Naive thymus-derived CD4-positive, alpha-beta T cell (primary cell): ENCODE data around the gene CETN3. TPM values are rescaled to one million over a fixed set of nuclear protein-coding genes. Genes with fewer than 3 reads are reported as not detected.

Experiments
- ATAC-seq: fragments of 150-1000 bp; cut with Tn5 transposase; 2 replicates; pipeline ENCODE4 v1.10.0; 2021; ENCODE audit warnings: mild to moderate bottlenecking, moderate library complexity
- CTCF ChIA-PET: fragments of 350-600 bp; sonication (Branson Sonifier 250); formaldehyde crosslinking; loops from one replicate; lab custom pipeline; 2021; ENCODE audit warnings: antibody characterized with exemption; lab: Charles Lee
- POLR2A ChIA-PET: fragments of 350-600 bp; sonication (Branson Sonifier 250); formaldehyde crosslinking; loops from one replicate; lab custom pipeline; 2021; ENCODE audit warnings: antibody characterized with exemption, inconsistent platforms; lab: Charles Lee
- DNase-seq, 9 donors: peaks; one replicate each; pipeline versions ENCODE4 v3.0.0 to v3.0.0-alpha.2; 2020 to 2022; ENCODE audit warnings: mixed read lengths in 1 of 9
- H3K27ac ChIP-seq: one replicate; pipeline ENCODE4 v1.7.0; 2013; ENCODE audit warnings: mild to moderate bottlenecking, low read depth, low read length, moderate library complexity
- H3K27me3 ChIP-seq, 2 donors: one replicate each; pipeline ENCODE4 v1.7.0; 2013; ENCODE audit warnings: low read length in 2 of 2, mild to moderate bottlenecking in 2 of 2, moderate library complexity in 2 of 2; ENCODE audit not compliant: control insufficient read depth in 2 of 2, insufficient read depth in 2 of 2
- H3K36me3 ChIP-seq, 3 experiments: 1 replicate in 2 of 3; 2 replicates in 1 of 3; pipeline ENCODE4 v1.7.0; 2013; ENCODE audit warnings: low read length in 3 of 3, mild to moderate bottlenecking in 3 of 3, moderate library complexity in 1 of 3; ENCODE audit not compliant: insufficient read depth in 3 of 3, control insufficient read depth in 2 of 3
- H3K4me1 ChIP-seq, 2 donors: one replicate each; pipeline ENCODE4 v1.7.0; 2013; ENCODE audit warnings: low read length in 2 of 2, mild to moderate bottlenecking in 2 of 2, moderate library complexity in 1 of 2; ENCODE audit not compliant: control insufficient read depth in 2 of 2, insufficient read depth in 2 of 2
- H3K4me3 ChIP-seq: 2 replicates; pipeline ENCODE4 v1.7.0; 2013; ENCODE audit warnings: mild to moderate bottlenecking, low read length
- H3K9me3 ChIP-seq, 3 experiments: 1 replicate in 2 of 3; 2 replicates in 1 of 3; pipeline ENCODE4 v1.7.0; 2013; ENCODE audit warnings: low read length in 3 of 3; ENCODE audit not compliant: control insufficient read depth in 2 of 3
- H3K27ac Mint-ChIP-seq, 9 donors: one replicate each; pipeline ENCODE4 v1.8.0; 2020 to 2022; ENCODE audit warnings: mixed read lengths in 9 of 9, mild to moderate bottlenecking in 8 of 9, moderate library complexity in 5 of 9, inconsistent platforms in 2 of 9
- H3K27me3 Mint-ChIP-seq, 5 donors: one replicate each; pipeline ENCODE4 v1.8.0; 2021 to 2022; ENCODE audit warnings: mixed read lengths in 5 of 5, mild to moderate bottlenecking in 1 of 5
- H3K36me3 Mint-ChIP-seq, 5 donors: one replicate each; pipeline ENCODE4 v1.8.0; 2020 to 2022; ENCODE audit warnings: mixed read lengths in 5 of 5, mild to moderate bottlenecking in 3 of 5, inconsistent platforms in 1 of 5
- H3K4me1 Mint-ChIP-seq, 7 donors: one replicate each; pipeline ENCODE4 v1.8.0; 2020 to 2022; ENCODE audit warnings: mixed read lengths in 7 of 7, mild to moderate bottlenecking in 3 of 7, inconsistent platforms in 1 of 7
- H3K4me3 Mint-ChIP-seq, 10 donors: one replicate each; pipeline ENCODE4 v1.8.0; 2020 to 2022; ENCODE audit warnings: mild to moderate bottlenecking in 10 of 10, mixed read lengths in 10 of 10, moderate library complexity in 6 of 10, inconsistent platforms in 2 of 10
- H3K9me3 Mint-ChIP-seq, 11 donors: one replicate each; pipeline ENCODE4 v1.8.0; 2020 to 2022; ENCODE audit warnings: mixed read lengths in 11 of 11, mild to moderate bottlenecking in 4 of 11, inconsistent platforms in 1 of 11, moderate library complexity in 1 of 11
- intact Hi-C, 2 donors: fragments of 100-400 bp; cut with micrococcal nuclease; formaldehyde crosslinking; loops; one replicate each; pipeline ENCODE4 v1.15.1; 2023
- polyA plus RNA-seq, 2 donors: library from polyadenylated mRNA; unstranded; fragments of 300-500 nt; fragmentation: Illumina TruSeq; gene quantifications; one replicate each; pipeline ENCODE4 v1.2.3, GENCODE V29; 2021
- total RNA-seq, 6 experiments: library from RNA in 5 of 6; stranded (reverse) in 5 of 6; gene quantifications; 1 replicate in 5 of 6; 2 replicates in 1 of 6; pipeline ENCODE4 v1.2.3 and lab custom pipeline; 2021 to 2026

Gene CETN3
- total and polyA plus RNA-seq, 7 experiments from 2014 or later: 4.4 to 32.7 (median 26.0) TPM

DNA sequence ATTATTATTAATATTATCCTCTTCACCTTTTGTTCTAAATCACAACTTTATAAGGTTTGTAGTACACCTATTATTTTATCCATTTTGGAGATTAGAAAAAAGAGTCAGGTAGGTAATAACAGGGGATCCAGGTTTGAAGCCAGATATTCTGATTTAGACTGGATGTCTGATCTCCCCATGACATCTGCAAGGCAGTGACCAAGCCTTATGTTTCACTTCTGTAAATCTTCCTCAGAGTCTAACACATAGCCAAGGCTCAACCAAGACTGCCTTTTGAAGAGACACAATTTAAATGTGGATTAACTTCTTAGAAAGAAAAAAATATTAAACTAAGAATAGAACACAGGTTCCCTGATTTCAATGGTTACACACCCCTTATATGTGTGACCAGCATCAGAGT, 44.2 kb downstream of the CETN3 start:
- H3K9me3 Mint-ChIP-seq: peaks cover 0 to 13% (median 4%) of the 10 kb centered on the region in 11 donors
- no peak overlapping the region for H3K27ac Mint-ChIP-seq
- no peaks in the 10 kb centered on the region for H3K36me3 ChIP-seq
- ChIA-PET POLR2A (no interaction called here), CTCF (no interaction called here)
- intact Hi-C loops: no loop called here
- no peak overlapping the region for H3K4me3 ChIP-seq
- no peak overlapping the region for H3K4me3 Mint-ChIP-seq
- no peaks in the 10 kb centered on the region for H3K36me3 Mint-ChIP-seq
- no peaks in the 10 kb centered on the region for H3K9me3 ChIP-seq
- no peak overlapping the region for H3K27ac ChIP-seq
- H3K27me3 Mint-ChIP-seq: peaks cover 16 to 43% (median 25%) of the 10 kb centered on the region in 5 donors
- H3K4me1 Mint-ChIP-seq: no peaks in the 10 kb centered on the region
- ATAC-seq (no peak), DNase-seq (no peak)
- no peaks in the 10 kb centered on the region for H3K27me3 ChIP-seq
- no peaks in the 10 kb centered on the region for H3K4me1 ChIP-seq

DNA sequence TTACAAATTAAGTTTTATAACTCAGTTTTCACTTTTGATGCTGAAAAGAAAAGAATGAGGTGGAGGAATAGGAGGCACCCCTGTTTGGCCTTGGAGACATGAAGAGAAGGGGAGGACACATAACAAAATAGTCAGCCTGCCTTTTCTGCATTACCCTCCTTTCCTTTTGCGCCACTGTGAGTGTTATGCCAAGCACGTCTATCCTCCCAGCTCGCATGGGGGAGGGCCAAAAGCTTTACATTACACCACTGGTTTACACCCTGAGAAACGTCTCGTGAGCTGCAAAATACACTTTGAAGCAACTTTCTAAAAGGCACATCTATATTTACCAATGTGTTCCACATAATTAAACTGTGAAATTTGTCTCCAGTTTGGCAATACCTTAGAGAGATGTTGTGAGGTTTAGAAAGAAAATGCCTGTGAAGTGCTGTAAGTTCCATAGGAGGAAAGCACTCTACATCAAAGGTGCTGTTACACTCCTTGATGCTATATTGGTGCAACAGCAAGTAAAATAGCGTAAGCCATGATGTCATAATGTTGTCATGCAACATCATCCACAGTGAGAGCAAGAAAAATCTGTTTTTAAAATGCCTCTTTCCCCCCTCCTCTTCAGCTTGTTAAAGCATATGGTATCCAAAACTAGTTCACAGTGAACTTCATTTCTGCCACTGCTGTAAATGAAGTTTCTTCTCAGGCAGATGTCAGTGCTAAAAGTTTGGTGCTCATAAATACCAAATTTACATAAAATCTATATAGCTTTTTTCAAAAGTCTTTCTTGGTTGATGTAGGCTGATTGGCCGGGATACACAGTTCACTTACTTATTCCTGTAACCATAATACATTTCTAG, 50.3 kb downstream of the CETN3 start:
- Mint-ChIP-seq H3K27me3 (peaks cover 17 to 38% (median 25%) of the 10 kb centered on the region in 5 donors), H3K4me1 (no peaks in the 10 kb centered on the region), H3K9me3 (peaks cover 0 to 10% (median 0%) of the 10 kb centered on the region in 11 donors), H3K36me3 (no peaks in the 10 kb centered on the region), H3K4me3 (no peak overlapping the region), H3K27ac (no peak overlapping the region)
- ATAC-seq (no peak), DNase-seq (no peak)
- intact Hi-C loops: no loop called here
- no peaks in the 10 kb centered on the region for H3K36me3 ChIP-seq
- no peaks in the 10 kb centered on the region for H3K9me3 ChIP-seq
- ChIA-PET CTCF (interaction anchor here (1.5 kb wide), 1 partner anchor 26 kb away, joined by 4 read pairs; no protein-coding TSS in a partner anchor), POLR2A (no interaction called here)
- H3K4me1 ChIP-seq: no peaks in the 10 kb centered on the region
- H3K4me3 ChIP-seq: no peak overlapping the region
- no peak overlapping the region for H3K27ac ChIP-seq
- H3K27me3 ChIP-seq: no peaks in the 10 kb centered on the region

GRCh38 chr5:90356622-90357021, 52.9 kb downstream of the CETN3 start:
- Histone ChIP-seq H3K36me3 (no peaks in the 10 kb centered on the region), H3K27me3 (no peaks in the 10 kb centered on the region), H3K9me3 (no peaks in the 10 kb centered on the region), H3K4me1 (no peaks in the 10 kb centered on the region), H3K27ac (no peak overlapping the region), H3K4me3 (no peak overlapping the region)
- intact Hi-C loops: no loop called here
- Mint-ChIP-seq H3K27me3 (peaks cover 15 to 26% (median 19%) of the 10 kb centered on the region in 5 donors), H3K36me3 (no peaks in the 10 kb centered on the region), H3K4me1 (no peaks in the 10 kb centered on the region), H3K9me3 (peaks cover 0 to 10% (median 0%) of the 10 kb centered on the region in 11 donors), H3K27ac (no peak overlapping the region), H3K4me3 (no peak overlapping the region)
- no peak for ATAC-seq
- ChIA-PET CTCF (no interaction called here), POLR2A (no interaction called here)
- no peak for DNase-seq

- H3K36me3 ChIP-seq: no peaks in the 10 kb centered on the region
- Mint-ChIP-seq H3K27ac (no peak overlapping the region), H3K4me1 (no peaks in the 10 kb centered on the region), H3K4me3 (no peak overlapping the region), H3K36me3 (no peaks in the 10 kb centered on the region), H3K9me3 (peaks cover 0 to 10% (median 0%) of the 10 kb centered on the region in 11 donors), H3K27me3 (peaks cover 13 to 29% (median 16%) of the 10 kb centered on the region in 5 donors)
- no peaks in the 10 kb centered on the region for H3K9me3 ChIP-seq
- DNase-seq: no peak
- H3K27ac ChIP-seq: no peak overlapping the region
- ChIA-PET CTCF (no interaction called here), POLR2A (no interaction called here)
- intact Hi-C loops: no loop called here
- H3K4me1 ChIP-seq: no peaks in the 10 kb centered on the region
- H3K27me3 ChIP-seq: no peaks in the 10 kb centered on the region
- H3K4me3 ChIP-seq: no peak overlapping the region
- no peak for ATAC-seq
Observed at GRCh38 chr5:90356176-90356575, 53.4 kb downstream of the CETN3 start.

DNA sequence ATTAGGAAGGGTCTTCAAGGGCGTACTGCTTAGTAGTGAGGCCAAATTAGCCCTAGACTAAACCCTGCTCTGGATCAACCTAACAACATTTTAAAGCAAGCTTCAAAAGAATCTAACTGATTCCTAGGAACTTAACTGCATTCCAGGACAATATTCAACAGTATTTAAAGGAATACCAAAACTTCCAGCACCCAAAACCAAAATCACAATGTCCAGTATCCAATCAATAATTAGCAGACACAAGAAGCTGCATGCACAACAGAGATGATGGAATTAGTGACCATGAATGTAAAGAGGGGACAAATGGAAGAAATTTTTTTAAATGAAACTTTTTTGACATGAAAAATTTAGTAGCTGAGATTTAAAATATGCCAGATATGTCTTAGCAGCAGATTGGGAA, 53.9 kb downstream of the CETN3 start:
- ChIA-PET POLR2A (no interaction called here), CTCF (no interaction called here)
- H3K4me1 ChIP-seq: no peaks in the 10 kb centered on the region
- no peak overlapping the region for H3K4me3 ChIP-seq
- Mint-ChIP-seq H3K36me3 (no peaks in the 10 kb centered on the region), H3K27ac (no peak overlapping the region), H3K4me3 (no peak overlapping the region), H3K27me3 (peaks cover 9 to 27% (median 12%) of the 10 kb centered on the region in 5 donors), H3K4me1 (no peaks in the 10 kb centered on the region), H3K9me3 (peaks cover 0 to 10% (median 0%) of the 10 kb centered on the region in 11 donors)
- no peaks in the 10 kb centered on the region for H3K36me3 ChIP-seq
- intact Hi-C loops: no loop called here
- ATAC-seq: no peak
- H3K27ac ChIP-seq: no peak overlapping the region
- no peaks in the 10 kb centered on the region for H3K27me3 ChIP-seq
- H3K9me3 ChIP-seq: no peaks in the 10 kb centered on the region
- no peak for DNase-seq

DNA sequence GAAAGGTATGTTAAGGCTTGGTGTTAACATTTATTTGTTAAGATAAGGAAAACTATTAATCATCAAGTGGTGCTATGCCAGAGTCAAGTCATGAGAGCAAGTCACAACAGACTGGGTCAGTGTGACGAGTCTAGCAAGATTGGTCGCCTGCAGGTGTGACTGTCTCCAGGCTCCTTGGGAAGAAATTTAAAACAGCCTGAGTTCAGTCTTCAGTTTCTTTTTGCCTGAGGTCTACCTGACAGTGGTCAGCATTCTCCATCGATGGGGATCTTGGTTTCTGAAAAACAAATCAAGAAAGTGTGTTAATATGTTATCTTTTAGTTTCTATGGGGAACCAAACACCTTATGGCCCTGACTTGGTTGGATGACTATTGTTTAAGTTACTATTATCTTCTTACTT, 56.3 kb downstream of the CETN3 start:
- Histone ChIP-seq H3K4me3 (no peak overlapping the region), H3K27ac (no peak overlapping the region), H3K4me1 (no peaks in the 10 kb centered on the region), H3K9me3 (no peaks in the 10 kb centered on the region), H3K36me3 (no peaks in the 10 kb centered on the region), H3K27me3 (no peaks in the 10 kb centered on the region)
- ATAC-seq: no peak
- Mint-ChIP-seq H3K9me3 (peaks cover 0 to 10% (median 0%) of the 10 kb centered on the region in 11 donors), H3K4me3 (no peak overlapping the region), H3K4me1 (no peaks in the 10 kb centered on the region), H3K36me3 (no peaks in the 10 kb centered on the region), H3K27me3 (peaks cover 0 to 29% (median 17%) of the 10 kb centered on the region in 5 donors), H3K27ac (no peak overlapping the region)
- ChIA-PET CTCF (no interaction called here), POLR2A (no interaction called here)
- no peak for DNase-seq
- intact Hi-C loops: no loop called here

- Histone ChIP-seq H3K36me3 (no peaks in the 10 kb centered on the region), H3K4me3 (no peak overlapping the region), H3K27ac (no peak overlapping the region), H3K9me3 (no peaks in the 10 kb centered on the region), H3K27me3 (no peaks in the 10 kb centered on the region), H3K4me1 (no peaks in the 10 kb centered on the region)
- no peak overlapping the region for H3K27ac Mint-ChIP-seq
- ChIA-PET POLR2A (no interaction called here), CTCF (no interaction called here)
- H3K9me3 Mint-ChIP-seq: peaks cover 0 to 10% (median 0%) of the 10 kb centered on the region in 11 donors
- H3K27me3 Mint-ChIP-seq: peaks cover 0 to 33% (median 22%) of the 10 kb centered on the region in 5 donors
- no peak for ATAC-seq
- H3K4me3 Mint-ChIP-seq: no peak overlapping the region
- intact Hi-C loops: no loop called here
- H3K36me3 Mint-ChIP-seq: no peaks in the 10 kb centered on the region
- DNase-seq: no peak
- no peaks in the 10 kb centered on the region for H3K4me1 Mint-ChIP-seq
Observed at GRCh38 chr5:90351101-90351500, 58.5 kb downstream of the CETN3 start.
